Middle frontal gyrus (tissue), 1 donor: ENCODE data around the gene ARMC6.
"Not testable (repeated sequence)": the region's sequence is repeated elsewhere in the genome, so short reads cannot be mapped to it uniquely, and the experiment has no call there.

Experiments
- DNase-seq: peaks from one replicate; pipeline ENCODE4 v3.0.0-alpha.2; 2015; ENCODE audit warnings: low spot score; ENCODE audit errors: extremely low spot score

ARMC6 gene

DNA sequence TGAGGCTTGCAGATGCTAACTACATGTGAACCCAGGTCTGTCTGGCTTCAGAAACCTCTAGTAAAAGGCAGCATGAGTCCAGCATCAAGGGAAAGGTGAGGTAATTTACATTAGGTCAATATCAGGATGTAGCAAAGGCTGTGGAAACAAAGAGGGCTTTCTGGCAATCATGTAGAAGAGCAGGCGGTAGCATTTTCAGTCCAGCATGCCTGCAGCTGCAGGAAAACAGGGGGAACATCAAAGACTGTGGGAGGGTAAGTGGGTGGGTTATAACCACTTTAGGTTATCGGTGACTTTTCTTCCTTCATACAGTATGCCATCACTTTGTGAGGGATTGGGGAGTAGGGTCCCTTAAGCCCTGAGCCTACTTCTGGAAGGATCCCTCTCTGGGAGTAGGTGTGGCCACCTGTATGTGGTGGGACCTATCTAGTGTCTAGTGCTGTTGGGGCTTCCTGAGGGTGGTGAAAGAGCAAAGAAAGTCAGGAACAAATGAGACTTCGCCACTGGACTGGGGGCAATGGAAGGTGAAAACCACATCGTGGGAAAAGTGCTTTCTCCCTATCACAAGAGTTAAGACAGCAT lies 10.9 kb upstream of the ARMC6 start:
- no peak for DNase-seq

DNA sequence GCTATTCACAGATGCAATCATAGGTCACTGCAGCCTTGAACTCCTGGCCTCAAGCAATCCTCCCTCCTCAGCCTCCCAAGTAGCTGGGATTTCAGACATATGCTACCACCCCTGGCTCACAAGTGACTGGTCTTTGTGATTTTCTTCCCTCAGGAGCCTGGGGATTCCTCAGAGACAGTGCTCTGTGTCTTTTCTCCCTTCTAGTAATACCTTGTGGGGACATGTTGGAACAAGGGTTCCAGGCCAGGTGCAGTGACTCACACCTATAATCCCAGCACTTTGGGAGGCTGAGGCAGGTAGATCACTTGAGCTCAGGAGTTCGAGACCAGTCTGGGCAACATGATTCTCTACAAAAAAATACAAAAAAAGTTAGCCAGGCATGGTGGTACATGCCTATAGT lies 10.0 kb upstream of the ARMC6 start:
- not testable (repeated sequence) for DNase-seq

DNA sequence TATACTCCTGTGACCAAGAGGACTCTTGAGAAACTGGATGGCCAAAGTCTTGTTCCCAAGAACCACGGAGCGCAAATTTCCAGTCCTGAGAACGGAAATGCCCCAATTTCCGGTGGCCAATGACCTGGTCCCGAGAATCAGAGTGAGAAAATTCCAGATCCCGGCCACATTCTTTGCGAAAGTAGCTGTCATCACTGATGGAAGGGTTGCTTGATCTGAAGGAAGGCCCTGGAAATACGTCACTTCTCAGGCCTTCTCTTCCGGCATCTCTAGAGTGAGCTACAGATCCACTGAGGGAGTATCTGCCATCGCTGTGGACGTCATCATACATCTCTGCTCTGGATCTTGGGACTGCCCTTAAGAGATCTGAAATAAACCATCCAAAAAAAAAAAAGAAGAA lies 7.5 kb upstream of the ARMC6 start:
- no peak for DNase-seq

DNA sequence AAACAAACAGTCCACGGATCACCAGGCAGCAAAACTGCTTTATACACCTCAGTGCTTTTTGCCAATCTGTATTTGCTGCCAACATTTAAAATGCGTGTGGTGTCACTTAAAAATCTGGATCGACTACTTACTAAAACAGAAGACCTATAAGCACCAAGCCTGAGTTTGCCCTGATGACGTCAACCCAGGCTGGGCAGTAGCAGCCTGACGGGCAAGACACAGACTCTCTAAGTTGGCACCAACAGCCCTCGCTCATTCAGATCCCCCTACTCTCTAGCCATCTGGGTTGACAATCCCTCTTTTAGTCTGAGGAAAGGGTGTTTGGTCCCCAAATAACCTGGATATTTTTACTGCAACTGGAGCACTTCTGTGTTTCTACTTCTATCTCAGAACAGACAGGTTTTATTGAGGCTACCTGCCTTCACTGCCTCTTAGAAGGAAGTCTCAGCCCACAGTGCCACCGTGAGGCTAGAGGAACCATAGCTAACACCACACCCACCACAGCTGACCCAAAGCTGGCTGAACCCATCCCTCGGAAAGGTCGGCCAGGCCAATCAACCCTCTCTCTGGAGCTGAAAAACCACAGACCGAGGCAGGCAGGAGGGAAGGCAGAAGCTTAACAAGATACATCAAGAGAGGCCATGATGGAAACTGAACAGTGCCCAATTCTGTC lies 7.0 kb upstream of the ARMC6 start:
- DNase-seq, result no peak

DNA sequence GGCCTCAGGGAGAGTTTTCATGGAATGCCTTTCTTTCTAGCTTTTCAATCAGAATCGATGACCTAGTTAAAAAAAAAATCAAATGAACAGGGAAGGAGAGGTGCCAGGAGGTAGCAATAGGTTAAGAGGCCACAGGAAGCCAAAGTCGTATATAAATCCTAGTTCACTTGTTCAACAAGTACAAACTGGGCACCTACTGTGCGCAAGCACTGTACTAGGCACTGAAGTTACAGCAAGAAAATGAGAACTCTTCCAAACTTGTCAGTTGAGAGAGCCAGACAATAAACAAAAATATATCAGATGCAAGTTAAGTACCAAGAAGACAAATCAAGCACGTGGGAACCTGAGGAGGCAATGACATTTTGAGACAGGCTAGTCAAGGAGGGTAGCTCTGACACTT lies 6.2 kb upstream of the ARMC6 start:
- DNase-seq, result no peak

DNA sequence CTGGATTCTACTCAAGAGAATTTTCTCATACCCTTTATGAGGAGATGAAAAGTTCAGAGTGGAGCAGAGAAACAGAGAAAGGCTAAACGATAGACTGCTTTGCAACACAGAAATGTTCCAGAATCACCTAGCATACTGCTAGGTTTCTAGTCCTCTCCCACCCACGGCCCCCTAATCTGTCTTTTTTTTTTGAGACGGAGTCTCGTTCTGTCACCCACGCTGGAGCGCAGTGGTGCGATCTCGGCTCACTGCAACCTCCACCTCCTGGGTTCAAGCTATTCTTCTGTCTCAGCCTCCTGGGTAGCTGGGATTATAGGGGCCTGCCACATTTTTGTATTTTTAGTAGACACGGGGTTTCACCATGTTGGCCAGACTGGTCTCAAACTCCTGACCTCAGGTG lies 4.9 kb upstream of the ARMC6 start:
- DNase-seq, result no peak

DNA sequence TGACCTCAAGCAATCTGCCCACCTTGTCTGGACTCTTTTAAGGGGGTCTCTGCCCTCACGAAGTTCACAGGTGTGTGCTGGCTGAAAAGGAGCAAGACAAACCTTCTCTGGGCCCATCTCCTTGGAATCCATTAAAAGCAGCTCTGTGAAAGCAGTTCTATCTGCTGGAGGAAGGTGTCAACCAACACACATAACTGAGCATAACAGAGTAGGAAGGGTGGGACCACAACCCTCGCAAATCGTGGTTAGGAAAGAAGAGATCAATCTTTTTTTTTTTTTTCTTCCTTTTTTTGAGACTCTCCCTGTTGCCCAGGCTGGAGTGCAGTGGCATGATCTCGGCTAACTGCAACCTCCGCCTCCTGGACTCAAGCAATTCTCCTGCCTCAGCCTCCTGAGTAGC lies 1.5 kb upstream of the ARMC6 start:
- no peak for DNase-seq

DNA sequence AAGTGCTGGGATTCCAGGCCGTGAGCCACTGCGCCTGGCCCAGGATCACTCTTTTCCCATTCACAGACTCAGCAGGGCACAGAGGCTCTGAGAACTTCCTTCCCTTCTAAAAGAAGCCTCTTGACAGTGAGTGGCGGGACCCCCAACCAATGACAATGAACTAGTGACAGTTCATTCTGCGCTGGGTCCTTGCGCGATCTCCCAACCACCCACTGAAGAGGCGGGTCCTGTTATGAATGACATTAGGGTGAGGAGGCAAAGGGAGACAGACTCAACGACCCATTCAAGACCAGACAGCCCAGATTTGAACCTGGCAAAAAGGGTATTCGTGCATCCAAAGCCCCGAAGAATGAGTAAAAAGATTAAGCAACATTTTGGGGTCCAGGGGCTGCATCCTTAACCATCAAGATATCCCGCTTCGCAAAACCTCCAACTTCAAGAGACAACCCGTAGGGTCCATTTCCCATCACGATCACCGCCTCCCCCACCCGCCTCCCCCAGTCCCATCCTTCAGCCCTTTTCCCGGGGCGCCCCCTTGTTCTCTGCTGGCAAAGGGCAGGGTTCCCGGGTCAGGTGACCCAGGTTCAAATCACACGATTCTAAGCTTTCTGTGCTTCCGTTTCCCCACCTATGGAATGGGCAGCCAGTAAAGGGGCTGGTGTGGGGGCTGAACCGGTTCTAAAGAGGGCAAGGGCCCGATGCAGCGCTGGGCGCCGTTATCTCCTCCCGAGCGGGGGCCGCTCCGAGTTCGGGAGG lies 805 bp upstream of the ARMC6 start:
- peak; percentile 71 for DNase-seq

DNA sequence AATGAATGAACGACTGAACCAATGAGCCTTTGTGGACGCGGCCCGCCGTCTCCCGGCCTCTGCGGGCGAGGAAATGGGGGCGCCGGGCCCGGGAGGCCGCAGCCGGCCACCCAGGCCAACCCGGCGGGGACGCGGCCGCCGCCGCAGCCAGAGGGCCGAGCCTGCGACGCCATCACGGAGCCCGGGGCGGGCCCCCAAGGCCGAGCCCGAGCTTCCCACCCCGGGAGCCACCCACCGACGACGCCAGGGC lies 302 bp upstream of the ARMC6 start:
- no peak for DNase-seq

DNA sequence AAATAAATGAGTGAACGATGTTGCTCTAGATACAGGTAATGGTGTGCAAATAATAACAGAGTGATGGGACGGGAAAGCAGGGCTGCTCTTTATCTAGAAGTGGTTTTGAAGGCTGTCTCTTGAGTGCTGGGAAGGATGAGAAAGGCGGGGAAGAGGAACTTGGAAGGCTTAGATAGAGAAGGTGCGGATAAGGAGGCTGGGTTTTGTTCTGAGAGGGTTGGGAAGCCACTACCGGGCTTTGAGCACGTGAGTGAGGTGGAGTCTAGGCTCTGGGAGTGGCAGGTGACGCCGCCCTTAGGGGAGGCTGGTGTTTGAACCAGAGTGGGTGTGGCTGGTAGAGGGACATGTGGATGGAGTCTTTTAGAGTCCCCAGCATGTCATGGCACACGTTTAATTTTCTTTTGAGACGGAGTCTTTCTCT lies 811 bp downstream of the ARMC6 start:
- DNase-seq, result no peak

DNA sequence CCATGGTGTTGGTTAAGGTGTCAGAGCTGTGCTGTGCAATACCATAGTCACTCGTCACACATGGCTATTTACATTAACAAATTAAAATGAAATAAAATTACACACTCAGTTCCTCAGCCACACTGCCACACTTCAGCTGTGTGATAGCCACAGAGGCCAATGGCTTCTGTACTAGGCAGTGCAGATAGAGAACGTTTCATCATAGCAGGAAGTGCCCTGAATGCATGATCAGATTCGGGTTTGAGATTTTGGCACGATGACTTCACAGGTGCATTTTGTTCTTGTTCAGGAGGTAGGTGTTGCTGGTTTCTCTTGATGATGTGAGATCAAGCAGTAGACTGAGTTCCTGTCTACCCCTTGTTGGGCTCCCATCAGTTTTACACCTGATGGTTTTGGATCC lies 6.5 kb downstream of the ARMC6 start:
- no peak for DNase-seq

DNA sequence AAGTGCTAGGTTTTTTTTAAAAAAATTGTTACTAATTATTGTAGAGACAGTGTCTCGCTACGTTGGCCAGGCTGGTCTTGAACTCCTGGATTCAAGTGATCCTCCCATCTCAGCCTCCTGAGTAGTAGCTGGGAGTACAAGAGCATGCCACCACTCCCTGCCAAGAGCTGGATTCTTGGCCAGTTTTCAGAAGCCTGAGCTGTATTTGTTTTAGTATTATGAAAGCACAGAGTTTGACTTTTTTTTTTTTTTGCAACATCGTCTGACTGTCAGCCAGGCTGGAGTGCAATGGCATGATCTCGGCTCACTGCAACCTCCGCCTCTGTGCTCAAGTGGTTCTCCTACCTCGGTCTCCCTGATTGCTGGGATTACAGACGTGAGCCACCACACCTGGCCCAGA lies 7.0 kb downstream of the ARMC6 start:
- no peak for DNase-seq

DNA sequence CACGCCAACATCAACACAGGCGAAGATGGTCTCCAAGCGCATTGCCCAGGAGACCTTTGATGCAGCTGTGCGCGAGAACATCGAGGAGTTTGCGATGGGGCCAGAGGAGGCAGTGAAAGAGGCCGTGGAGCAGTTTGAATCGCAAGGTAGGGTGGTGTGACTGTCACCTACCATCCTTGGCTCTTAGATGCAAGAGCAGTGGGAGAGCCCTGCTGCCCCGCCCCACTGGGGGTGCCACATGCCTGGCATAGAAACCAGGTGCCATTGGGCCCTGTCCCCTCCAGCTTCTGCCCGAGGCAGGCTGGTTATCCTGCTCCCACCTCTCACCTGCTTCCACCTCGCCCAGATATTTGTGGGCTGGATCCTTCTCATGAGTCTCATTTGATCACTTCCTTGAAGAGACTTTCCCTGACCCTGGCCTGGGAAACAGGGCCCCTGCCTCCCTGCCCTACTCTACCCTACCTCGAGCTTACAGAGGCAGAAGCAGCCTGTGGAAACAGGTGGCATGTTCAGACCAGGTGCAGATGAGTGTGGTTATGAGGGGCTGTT lies 9.4 kb downstream of the ARMC6 start:
- DNase-seq, result no peak

DNA sequence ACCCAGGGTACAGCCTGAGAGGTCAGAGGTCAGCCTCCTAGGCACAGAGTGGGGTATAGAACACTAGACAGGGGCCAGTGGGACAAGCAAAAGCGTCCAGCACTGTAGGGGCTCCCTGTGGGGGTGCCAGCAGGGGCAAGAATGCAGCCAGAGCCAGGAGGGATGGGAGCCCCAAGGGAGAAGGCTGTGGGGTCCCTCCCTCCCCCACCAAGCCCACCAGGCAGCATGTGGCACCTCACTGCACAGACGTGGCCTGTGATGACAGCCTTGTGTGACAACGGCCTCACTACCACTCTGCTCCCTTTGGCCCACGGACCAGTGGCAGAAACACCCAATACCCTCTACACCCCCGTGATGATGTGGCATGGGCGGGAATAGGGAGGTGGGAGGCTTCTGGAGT lies 10.1 kb downstream of the ARMC6 start:
- DNase-seq, result no peak

DNA sequence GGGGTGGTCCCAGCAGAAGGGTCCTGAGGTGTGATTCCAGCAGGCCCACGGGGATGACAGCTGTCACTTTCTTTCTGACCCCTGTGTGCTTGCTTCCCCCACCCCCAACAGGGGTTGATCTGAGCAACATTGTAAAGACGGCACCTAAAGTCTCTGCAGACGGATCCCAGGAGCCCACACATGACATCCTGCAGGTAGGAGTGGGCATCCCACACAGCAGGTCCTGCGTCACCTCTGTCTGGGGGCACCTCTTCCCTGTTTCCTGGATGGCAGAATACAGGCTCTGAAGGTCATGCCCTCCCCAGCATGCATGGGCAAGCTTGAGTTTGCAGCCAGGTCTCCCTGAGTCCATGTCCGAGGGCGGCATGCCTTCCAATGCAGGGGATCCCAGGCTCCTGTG lies 10.5 kb downstream of the ARMC6 start:
- DNase-seq, result no peak

DNA sequence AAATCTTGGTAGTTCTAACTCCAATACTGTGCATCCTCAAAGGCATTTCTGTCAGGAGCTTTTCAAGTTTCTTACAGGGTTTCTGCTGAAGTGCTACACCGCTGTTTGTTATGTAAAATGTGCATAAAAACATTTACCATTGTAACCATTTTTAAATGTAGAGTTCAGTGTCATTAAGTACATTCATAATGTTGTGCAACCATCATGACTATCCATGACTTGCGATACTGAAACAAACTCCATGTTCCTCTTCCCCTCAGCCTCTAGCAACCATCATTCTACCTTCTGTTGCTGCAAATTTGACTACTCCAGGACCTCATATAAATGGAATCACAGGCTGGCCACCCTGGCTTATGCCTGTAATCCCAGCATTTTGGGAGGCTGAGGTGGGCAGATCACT lies 16.0 kb downstream of the ARMC6 start:
- no peak for DNase-seq

DNA sequence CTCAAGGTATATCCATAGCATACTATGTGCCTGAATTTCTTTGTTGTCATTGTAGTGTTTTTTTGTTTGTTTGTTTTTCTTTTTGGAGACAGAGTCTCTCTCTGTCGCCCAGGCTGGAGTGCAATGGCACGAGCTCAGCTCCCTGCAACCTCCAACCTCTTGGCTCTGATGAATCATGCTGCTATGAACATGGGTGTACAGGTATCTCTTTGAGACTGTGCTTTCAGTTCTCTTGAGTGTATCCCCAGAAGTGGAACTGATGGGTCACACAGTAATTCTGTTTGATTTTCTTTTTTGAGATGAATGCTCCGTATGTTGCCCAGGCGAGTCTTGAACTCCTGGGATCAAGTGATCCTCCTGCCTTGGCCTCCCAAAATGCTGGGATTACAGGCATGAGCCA lies 16.7 kb downstream of the ARMC6 start:
- no peak for DNase-seq

DNA sequence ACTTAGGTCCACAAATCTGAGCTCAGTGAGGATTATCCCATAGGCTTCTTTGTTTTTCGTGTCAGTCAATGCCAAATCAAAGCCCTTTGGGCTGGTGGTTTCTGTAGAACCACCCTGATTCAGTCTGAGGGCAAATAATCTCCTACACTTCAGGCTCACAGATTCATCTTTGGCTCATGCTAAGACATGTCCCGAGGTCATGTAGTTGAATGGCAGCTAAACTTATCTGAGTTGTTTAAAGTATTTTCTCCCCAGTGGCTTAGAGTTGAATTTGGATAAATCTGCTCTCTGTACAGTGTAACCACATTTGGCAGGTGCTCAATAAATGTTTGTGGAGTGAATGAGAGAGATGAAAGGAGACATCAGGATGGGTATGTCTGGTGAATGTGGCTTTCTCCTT lies 17.3 kb downstream of the ARMC6 start:
- DNase-seq, result no peak

DNA sequence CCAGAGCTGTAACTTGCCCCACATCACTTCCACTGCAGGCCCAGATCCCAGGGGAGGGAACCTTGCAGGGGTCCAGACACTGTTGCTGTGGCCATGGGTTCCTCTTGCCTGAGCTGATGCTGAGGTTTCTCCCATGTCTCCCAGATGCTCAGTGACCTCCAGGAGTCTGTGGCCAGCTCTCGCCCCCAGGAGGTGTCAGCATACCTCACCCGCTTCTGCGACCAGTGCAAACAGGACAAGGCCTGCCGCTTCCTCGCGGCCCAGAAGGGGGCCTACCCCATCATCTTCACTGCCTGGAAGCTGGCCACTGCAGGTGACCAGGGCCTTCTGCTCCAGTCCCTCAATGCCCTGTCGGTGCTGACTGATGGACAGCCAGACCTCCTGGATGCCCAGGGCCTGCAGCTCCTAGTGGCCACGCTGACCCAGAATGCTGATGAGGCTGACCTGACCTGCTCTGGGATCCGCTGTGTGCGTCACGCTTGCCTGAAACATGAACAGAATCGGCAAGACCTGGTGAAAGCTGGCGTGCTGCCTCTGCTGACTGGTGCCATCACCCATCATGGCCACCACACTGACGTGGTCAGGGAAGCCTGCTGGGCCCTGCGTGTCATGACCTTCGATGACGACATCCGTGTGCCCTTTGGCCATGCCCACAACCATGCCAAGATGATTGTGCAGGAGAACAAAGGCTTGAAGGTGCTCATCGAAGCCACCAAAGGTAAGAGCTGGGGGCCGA lies 18.2 kb downstream of the ARMC6 start:
- DNase-seq, result no peak

DNA sequence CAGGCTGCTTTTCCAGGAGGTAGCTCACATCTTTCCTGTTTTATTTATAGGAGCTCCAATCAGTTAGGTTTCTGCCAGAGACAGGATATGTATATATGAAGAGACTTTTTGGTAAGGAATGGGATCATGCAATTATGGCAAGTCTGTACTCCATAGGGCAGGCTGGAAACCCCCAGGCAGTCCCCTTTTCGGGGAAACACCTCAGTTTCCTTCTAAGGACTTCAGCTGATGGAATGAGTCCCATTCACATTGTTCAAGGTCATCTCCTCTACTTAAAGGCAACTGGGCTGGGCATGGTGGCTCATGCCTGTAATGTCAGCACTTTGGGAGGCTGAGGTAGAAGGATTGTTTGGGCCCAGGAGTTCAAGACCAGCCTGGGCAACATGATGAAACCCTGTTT lies 19.5 kb downstream of the ARMC6 start:
- no peak for DNase-seq

DNA sequence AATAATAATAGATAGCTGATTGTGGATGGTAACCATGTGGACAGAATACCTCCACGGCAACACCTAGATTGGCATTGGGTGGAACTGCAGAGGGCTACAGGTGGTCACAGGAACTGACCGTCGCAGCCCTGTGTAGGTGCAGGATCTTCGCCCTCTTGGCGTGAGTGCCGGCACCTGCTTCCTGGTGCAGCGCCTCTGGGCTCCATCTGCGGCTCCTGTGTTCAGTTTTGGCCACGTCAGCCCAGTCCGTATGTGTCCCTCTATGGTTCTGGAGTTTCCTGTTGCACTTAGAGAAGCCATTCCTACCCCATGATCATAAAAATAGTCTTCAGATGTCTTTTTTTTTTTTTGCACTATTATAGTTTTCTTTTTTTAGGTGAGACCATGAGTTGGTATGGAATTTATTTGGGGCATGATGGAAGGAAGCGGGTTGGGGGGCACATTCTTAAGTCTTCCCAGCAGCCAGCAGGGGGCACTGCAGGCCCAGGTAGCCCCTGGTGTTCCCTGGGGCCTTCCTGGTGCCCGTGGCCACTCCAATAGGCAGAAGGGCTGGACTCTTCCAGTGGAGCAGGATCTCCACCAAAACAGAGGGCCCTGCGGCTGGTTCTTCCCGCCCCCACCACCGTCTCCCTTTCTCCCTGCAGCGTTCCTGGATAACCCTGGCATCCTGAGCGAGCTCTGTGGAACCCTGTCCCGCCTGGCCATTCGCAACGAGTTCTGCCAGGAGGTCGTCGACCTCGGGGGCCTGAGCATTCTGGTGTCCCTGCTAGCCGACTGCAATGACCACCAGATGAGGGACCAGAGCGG lies 20.3 kb downstream of the ARMC6 start:
- no peak for DNase-seq
